Ovary (tissue), 3 donors: ENCODE measurements around the gene GRM8.

Experiments used
- CTCF ChIP-seq, 3 donors: fragments of 450-650 bp in 2 of 3; fragments of 200-600 bp in 1 of 3; IDR thresholded peaks; one replicate each; pipeline versions ENCODE4 v1.5.1 to v1.8.0; 2016 to 2022; ENCODE audit warnings: antibody characterized with exemption in 3 of 3, mild to moderate bottlenecking in 1 of 3
- EP300 ChIP-seq: sonication (generic); formaldehyde crosslinking; IDR thresholded peaks from one replicate; pipeline ENCODE4 v1.6.1; 2017; ENCODE audit warnings: antibody characterized with exemption
- POLR2A ChIP-seq: fragments of 450-650 bp; IDR thresholded peaks from one replicate; pipeline ENCODE4 v1.6.1; 2017; ENCODE audit warnings: antibody characterized with exemption, mild to moderate bottlenecking, moderate library complexity
- donor health status: DM: no; HTN: no; CAD: no.

GRCh38 chr7:126589068-126589684 is 663.6 kb downstream of the GRM8 start:
- no peak for TF ChIP-seq CTCF (IDR thresholded peaks at IDR 0.05)
- no peak for TF ChIP-seq POLR2A
- no peak for TF ChIP-seq EP300
